Left kidney (tissue), 2 donors: Measurements from ENCODE around the gene ZCCHC2. TPM values are rescaled to one million over a fixed set of nuclear protein-coding genes. Genes with fewer than 3 reads are reported as not detected.

Experiments
- DNase-seq: peaks from one replicate; pipeline ENCODE4 v3.0.0-alpha.2; 2013
- polyA plus RNA-seq: library from polyadenylated mRNA; unstranded; fragments of 120-200 nt; gene quantifications from one replicate; pipeline ENCODE4 v1.2.1, GENCODE V29; 2013; ENCODE audit not compliant: insufficient read length

ZCCHC2 gene
- polyA plus RNA-seq, 1 donor, result 19.0 TPM

DNA sequence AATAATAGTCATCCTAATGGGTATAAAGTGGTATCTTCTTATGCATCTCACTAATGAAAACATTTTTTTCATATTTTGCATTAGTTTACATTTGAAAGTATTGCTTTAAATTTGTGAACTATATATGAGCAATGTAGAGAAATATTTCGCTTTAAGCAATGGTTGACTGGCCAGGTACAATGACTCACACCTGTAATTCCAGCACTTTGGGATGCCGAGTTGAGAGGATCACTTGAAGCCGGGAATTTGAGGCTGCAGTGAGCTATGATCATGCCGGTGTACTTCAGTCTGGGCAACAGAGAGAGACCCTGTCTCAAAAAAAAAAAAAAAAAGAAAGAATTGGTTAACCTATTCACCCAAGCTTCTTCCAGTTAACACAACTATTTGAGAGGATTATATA is 15.1 kb downstream of the ZCCHC2 start:
- DNase-seq, result no peak

DNA sequence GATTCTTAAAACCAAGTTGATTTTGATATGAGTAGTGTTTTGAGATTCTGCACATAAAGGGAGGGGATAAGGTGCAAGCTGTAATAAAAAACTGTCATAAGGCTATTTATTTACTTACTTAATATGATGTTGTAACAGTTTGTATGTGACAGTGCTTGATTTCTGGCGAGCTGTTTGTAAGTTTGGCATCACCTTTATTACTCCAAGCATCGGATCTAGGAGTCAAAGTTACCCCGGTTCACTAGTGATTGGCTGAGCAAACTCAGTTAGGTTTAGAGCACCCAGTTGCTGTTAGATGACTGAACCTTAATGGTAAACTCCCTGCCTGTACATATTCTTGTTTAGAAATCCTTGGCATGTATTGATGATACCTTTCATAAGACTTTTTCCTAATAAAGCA is 16.1 kb downstream of the ZCCHC2 start:
- no peak for DNase-seq

DNA sequence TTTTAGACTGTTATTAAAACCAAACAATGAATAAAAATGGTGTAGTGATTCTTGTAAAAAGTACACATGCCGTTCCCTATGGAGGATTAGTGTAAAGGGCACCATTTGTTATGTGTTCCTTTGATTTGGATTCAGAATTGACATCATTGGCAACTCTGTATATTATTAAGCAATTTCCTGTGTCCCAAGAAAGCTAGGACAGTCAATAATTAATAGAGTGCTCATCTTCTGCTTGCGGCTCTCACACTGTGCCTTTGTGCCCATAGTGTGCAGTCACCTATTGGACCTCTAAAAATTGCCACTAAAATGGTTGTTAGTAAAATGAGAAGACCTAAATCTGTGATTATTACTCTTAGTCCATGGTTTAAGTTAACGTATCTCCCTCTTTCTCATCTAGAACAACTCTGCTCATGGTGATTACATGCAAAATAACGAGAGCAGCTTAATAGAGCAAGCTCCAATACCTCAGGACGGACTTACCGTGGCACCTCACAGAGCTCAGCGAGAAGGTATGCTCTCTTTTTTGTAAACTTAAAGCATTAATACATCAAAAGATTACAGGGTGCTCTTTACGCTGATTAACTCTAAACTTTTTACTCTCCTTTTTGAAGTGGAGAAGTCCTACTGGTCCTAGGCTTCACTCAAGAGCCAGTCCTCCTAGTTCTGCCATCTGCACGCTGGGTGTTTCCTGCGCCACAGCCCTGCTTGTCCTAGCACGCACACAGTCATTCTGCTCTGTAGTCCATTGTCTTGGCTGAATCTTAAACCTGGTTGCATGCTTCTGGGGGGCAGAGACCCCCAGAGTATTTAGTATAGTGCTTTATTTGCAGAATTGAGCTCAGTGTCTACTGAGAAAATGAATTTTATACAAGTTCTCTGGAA is 16.7 kb downstream of the ZCCHC2 start:
- no peak for DNase-seq

DNA sequence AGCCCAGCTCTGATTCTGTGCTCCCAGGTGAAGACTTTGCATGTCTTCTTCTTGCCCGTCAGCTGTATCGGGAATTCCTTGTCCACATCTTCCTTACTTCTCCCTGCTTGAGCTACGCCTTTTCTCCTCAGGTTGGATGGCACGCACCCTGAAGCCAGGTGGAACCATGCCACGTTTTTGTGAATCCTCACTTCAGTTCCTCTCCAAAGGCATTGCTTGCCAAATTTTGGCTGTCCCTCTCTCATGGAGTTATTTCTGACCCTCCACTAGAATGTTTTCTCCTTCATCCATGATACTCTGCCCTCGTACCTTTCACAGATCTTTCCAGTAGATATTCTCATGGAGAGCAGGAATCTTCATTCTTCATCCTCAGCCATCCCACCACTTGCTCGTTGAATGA is 20.2 kb downstream of the ZCCHC2 start:
- no peak for DNase-seq

DNA sequence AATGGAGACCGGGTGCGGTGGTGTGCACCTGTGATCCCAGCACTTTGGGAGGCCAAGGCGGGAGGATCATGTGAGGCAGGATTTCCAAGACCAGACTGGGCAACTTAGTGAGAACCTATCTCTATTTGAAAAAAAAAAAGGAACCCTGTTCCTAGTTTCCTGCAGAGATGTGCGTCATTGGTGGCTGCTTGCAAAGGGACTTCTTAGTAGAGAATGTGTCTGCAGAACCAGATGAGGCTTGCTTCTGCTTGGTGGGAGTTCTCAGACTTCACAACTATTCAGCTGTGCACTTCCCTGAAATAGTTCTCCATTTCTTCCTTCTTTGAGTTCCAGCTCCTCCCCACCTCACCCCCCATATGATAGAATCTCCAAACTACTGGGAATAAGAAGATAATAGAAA is 22.3 kb downstream of the ZCCHC2 start:
- DNase-seq, result no peak

DNA sequence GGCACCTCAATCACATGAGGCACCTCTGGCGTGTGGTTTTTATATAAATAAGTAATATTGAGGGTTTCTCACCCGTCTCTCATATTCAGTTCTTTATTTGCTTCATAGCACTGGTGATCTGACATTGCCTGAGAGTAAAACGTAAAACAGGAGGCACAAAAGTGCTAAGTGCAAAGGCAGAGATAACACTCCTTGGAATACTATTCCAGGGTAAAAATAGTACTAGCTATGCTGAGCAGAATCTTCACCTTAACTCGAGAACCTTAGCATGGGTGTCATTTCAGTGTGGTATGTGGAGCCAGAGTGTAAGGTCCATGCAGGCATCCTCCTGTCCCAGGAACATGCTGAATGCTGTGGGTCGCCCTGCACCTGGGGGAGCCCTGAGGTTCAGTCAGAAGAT is 26.9 kb downstream of the ZCCHC2 start:
- DNase-seq, result no peak

DNA sequence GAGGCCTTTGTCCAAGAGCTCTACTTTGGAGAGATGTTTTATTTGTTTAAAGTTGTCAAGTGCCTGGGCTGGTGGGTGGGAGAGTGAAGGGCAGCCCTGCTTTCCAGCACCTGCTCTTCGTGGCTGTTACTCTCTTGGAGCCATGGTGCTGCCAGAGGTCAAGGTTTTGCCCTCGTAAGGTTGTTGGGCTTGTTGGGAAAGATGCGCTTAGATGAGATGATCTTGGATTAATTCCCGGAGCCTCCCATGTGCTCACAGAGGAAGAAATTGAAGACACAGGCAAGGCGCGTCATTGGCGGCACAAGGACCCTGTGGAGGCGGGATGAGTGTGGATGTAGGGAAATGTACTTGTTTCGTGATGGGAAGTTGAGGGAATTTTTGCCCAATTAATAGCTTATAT is 27.9 kb downstream of the ZCCHC2 start:
- DNase-seq, result no peak

DNA sequence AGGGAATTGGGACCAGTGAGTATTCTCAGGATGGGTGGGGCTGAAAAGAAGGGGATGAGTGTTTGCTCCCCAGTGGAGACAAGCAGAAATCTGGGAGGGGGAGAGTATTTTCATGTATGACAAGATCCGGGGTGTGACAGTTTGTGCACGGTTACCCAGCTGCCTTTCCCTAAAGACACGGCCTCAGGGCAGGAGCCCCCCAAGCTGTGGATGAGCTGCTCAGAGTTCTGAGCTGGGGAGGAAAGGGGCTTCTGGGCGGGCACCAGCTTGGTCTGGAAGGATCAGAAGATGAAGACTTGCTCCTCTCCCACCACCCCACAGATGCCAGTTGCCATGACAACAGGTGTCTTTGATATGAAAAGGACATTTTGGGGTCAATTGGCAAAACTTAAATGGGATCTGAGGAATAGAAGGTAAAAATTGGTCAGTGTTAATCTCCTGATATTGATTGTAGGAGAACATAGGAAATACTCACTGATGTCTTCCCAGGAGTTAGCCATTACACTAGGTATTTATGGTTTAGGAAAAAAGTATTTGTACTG is 29.2 kb downstream of the ZCCHC2 start:
- DNase-seq, result no peak

DNA sequence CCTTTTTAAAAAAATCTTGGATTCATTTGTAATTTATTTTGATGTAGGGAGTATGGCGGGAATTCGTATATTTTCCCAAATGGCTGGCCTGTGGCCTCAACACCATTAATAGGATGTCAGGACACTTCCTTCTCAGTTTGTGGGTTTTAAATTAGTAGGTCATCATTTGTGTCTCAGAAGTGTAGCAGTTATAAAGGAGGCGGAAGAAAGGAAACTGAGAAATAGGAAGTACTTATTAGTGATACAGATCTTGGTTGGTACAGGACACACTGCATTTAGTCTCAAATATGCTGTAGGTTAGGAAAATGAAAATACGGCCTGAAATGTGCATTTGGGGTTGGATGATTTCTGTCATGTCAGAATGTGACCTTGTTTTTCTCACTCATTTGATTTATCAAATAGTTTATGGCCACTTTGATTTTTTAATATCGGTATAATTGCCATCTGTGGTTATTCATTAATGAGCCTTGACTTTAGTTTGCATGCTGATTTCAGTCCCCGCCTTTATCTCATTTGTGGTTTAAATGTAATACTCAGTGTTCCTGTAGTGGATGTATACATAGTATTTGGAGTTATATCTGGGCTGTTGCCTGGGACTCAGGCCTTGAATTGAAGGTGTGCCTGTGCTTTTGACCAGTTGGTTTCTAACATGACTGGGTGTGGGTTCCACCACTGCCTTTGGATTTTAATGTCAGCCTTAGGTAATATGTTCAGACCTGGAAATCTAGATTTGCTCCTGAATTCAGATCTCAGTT is 31.4 kb downstream of the ZCCHC2 start:
- DNase-seq, result no peak

DNA sequence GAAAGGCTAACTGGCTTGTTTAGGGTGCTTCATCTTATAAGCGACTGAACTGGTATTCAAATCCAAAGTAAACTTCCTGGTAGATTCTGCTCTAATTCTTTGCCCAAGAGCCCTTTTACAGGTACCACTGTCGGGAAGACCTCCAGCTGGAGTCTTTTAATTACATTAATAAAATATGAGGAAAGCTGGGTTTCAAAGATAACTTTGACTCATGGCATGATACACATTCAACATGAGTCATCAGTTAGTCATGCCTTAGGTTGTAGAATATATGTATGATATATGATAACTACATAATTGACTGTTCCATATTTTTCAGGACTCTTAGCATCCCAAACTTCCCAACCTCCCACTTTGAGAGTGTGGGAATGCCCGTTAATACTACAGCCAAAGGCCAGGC is 32.3 kb downstream of the ZCCHC2 start:
- DNase-seq, result no peak

DNA sequence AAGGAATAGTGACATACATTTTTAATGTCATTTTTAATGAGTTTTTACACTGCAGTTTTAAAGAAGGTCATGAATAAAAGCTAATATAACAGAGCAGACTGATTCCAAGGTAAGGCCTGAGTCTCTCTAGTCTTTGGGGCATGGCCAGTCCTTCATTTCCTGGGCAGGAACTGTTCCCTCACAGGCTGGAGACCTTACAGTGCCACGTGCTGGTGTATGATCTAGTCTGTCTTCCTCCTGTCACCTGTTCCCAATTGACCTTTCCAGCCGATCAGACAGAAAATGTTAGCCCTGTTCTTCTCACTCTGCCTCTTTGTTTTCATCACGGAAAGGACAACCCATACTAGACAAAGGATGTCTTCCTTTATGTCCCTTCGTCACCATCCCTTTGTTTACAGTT is 33.6 kb downstream of the ZCCHC2 start:
- no peak for DNase-seq

DNA sequence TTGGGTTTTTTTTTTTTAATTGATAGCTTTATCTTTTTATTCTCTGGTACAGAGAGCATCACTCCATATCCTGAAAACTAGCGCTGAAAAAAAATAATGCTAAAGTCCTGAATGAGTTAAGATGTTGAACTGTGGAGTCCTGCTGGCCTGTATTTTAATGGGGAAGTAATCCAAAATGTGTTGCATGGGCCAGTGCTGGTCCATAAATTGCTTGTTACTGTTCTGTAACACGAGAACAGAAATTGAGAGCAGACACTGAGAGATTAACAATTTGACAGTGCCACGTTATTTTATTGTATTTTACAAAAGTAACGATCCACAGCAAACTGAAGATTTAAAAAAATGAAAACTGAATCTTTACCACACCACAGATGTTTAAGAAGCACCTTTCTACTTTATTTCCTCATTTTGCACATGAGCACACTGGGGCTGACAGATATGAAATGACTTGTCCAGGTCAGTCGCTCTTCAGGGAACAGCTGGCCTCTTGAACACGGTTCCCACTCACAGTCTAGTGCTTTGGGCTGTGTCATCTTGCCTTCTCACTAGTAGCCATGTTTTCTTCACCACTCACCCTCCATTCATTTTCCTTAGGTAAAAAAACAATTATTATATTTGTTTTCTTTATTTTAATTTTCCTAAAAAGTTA is 35.3 kb downstream of the ZCCHC2 start:
- DNase-seq, result no peak

DNA sequence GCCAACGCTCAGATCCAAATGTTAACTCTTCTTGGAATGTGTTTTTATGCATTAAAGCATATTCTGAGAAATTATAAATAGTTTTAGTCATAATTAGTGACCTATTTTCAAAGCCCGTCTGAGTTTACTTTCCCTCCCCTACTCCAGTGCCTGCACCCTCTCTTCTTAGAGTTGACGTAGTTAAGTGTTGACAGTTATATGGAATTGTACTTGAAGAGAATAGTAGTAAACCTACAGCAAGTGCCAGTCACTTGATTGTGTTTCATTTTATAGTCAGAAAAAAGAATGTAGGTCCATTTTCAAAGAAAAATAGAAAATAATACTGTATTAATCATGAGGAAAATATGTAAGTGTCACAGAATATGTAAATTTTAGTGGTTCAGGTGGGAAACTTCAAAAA is 41.2 kb downstream of the ZCCHC2 start:
- no peak for DNase-seq

DNA sequence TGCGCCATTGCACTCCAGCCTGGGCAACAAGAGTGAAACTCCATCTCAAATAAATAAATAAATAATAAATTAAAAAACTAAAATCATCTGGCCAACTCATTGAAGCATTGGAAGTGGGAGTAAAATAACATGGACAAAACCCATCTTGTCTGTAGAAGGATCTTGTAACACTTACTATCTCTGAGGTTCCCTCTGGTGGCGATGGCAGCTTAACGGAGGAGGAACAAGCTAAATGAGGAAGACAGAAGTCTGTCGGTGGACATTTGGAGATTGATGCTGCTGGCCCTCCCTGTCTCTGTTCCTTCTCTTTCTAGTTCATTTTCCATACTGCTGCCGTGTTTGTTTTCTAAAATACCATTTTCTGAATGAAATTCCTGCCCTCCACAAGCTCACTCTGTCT is 43.4 kb downstream of the ZCCHC2 start:
- DNase-seq, result no peak

DNA sequence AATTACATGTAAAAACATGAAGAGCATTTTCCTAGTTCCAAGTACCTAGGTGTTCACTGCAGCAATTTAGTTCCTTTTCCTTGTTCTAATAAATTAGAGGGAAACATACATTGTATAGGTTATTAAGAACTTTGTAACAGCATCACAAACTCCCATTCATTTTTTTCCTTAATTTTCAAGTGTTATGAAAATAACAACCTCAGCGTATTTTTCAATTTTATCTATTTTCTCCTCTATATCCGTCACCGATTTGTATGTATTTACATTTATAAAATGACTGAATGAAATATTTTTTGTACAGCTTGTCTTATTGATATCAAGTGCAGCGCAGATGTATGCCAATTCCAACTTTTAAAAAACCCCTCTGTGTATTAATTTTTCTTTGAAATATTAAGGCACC is 44.0 kb downstream of the ZCCHC2 start:
- no peak for DNase-seq

DNA sequence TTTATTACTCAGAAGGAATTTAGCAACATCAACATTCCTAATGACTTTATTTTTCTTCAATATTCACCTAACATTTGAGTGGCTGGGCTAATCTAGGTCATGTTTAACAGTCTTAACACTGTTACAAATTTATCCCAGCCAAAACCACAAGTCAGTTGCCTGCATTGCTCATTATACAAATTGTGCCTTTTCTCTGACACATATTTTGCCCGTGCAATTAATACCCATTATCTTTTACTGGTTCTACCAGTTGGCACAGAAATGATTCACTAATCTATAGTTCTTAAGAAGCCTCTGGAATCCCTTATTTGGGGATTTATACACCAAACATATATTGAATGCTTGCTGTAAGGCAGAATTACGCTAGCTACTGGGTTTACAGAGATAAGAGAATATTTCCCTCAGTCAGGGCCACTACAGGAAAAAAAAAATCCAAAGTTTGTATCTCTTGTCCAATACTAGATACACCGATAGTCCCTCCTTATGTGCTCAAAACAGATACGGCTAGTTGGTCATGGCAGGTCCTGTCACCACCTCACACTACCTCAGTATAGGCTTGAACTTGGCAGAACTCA is 46.3 kb downstream of the ZCCHC2 start:
- DNase-seq, result no peak

DNA sequence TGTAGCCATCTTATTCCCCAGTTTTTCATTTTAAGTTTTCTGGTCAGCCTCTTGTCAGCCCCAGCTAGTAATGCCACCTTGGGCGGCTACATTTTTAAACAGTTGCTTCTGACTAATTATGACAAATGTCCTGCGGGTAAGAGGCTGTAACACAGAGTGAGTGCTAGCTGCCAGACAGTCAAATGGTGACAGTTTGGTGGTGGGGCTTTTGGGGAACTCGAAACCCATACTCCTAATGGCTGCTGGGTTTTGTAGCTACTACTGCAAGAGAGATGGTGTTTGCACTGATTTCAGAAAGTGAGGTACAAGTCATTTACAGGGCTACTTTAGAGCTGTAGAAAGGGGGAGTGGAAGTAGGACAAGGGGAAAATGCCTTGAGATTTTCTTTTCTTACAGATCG is 48.2 kb downstream of the ZCCHC2 start:
- no peak for DNase-seq

DNA sequence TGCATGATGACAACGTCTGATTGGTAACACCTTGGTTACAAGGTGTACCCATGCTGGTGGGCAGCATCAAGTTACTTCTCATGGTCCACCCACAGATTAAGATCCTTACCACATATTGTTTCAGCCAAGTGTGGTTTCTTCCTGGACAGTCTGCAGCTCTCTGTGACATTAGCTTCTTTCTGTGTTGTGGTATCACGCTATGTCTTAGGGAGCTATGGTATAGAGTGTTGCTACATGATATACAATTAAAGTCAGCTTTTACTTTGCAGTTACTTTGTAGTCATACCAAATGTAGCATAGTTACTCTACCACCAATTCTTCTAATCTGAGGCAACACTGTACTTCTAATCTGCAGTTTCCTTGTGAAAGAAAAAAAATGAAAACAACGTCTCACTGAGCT is 48.8 kb downstream of the ZCCHC2 start:
- no peak for DNase-seq

DNA sequence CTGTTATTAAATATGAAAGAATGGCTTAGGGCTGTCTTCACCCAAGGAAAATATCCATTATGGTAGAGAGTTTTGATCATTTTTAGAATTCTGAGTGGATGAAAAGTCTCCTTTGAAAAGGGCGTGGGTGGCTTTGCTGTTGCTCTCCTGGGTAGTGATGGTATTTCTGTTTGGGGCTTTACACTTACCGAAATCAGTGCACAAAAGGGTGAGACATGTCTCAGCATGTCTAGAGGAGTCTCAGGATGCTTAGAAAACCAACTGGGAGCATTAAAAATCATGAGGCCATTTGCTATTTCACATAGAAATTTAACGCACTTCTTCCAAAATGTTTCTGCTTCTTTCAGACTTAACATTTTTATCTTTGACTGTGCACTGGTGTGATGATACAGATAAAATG is 49.6 kb downstream of the ZCCHC2 start:
- no peak for DNase-seq

DNA sequence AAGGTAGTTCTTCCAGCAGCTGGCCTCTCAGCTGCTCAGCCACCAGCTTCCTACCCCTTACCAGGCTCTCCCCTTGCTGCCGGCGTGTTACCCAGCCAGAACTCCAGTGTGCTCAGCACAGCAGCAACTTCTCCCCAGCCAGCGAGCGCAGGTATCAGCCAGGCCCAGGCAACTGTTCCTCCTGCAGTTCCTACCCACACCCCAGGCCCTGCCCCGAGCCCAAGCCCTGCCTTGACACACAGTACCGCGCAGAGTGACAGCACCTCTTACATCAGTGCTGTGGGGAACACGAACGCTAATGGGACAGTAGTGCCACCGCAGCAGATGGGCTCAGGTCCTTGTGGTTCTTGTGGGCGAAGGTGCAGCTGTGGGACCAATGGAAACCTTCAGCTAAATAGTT is 52.0 kb downstream of the ZCCHC2 start:
- no peak for DNase-seq

DNA sequence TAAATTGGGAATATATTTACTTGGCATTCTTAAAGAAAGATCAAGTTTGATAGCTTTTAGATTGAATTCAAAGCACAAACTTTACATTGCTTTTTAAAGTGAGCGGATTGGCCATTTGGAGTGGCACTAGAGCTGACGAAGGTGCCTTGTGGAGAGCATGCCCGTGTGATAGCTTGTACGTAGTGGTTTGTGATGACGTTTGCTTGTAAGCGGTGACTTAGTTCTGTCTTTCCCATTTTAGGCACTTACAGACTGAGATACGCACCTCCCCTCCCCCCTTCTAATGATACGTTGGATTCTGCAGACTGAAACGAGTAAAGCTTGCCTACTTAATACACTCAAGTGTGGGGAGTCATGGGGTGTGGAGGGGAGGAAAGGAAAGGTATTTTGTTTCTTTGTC is 53.4 kb downstream of the ZCCHC2 start:
- no peak for DNase-seq

DNA sequence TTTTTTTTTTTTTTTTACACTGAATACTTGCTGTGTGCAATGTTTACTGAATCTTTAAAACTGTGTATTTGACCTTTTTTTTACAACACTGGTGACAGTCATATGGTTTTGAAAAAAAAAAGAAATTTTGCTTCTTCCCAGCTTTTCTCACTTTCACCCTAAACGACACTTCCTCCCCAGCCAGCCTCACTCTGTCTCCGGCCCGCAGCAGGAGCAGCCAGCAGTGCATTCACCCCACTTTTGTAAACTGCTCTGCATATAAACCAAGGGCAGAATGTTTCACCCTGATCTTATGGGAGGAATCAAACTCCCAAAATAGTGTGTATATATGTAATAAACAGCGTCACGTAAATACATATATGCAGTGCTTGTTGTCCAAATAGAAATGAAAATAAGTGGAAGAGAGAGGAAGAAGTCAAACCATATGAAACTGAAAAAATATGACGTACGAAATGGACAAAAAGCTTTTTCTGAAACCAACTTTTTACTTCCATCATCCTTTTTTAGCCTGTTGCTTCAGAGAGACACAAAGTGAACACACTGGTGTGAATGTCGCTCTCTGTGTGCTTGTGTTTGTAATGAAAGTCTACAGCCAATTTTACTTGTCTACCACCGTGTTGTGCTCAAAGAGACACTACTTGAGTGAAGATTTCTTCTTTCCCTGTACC is 54.2 kb downstream of the ZCCHC2 start:
- DNase-seq, result no peak
